ENCODE results near the gene FUBP3.
"Not testable (repeated sequence)": the region's sequence is repeated elsewhere in the genome, so short reads cannot be mapped to it uniquely, and the experiment has no call there.

Gene FUBP3

GRCh38 chr9:130663258-130663976 is 84.0 kb downstream of the FUBP3 start:
- no peak for DNase-seq

- DNase-seq, result no peak
Measured at GRCh38 chr9:130663977-130664250, 84.5 kb downstream of the FUBP3 start.

- DNase-seq, result no peak
Measured at GRCh38 chr9:130664251-130665028, 85.1 kb downstream of the FUBP3 start, which contains the start of gene PRDM12. TSS of gene PRDM12 (plus strand) at chr9:130664594. CDS start at chr9:130664654, 60 bp downstream.

GRCh38 chr9:130665029-130665430 is 85.7 kb downstream of the FUBP3 start:
- DNase-seq, result no peak

GRCh38 chr9:130665431-130666392 is 86.3 kb downstream of the FUBP3 start:
- no peak for DNase-seq

- no peak for DNase-seq
Measured at GRCh38 chr9:130666393-130667119, 87.2 kb downstream of the FUBP3 start.

- DNase-seq, result no peak
Measured at GRCh38 chr9:130667120-130667435, 87.7 kb downstream of the FUBP3 start.

- DNase-seq, result no peak
Measured at GRCh38 chr9:130668196-130668595, 88.8 kb downstream of the FUBP3 start.

GRCh38 chr9:130668659-130669058 is 89.3 kb downstream of the FUBP3 start:
- DNase-seq, result no peak

GRCh38 chr9:130669965-130670364 is 90.6 kb downstream of the FUBP3 start:
- no peak for DNase-seq

GRCh38 chr9:130670644-130671043 is 91.3 kb downstream of the FUBP3 start:
- DNase-seq, result peak; percentile 28

GRCh38 chr9:130672466-130672865 is 93.1 kb downstream of the FUBP3 start:
- no peak for DNase-seq

- DNase-seq, result no peak
Measured at GRCh38 chr9:130672933-130673615, 93.7 kb downstream of the FUBP3 start.

- no peak for DNase-seq
Measured at GRCh38 chr9:130675396-130675795, 96.0 kb downstream of the FUBP3 start.

- DNase-seq, result no peak
Measured at GRCh38 chr9:130677252-130677651, 97.9 kb downstream of the FUBP3 start.

- DNase-seq, result peak; percentile 75
Measured at GRCh38 chr9:130680836-130681768, 101.7 kb downstream of the FUBP3 start.

- DNase-seq, result no peak
Measured at GRCh38 chr9:130681769-130682420, 102.5 kb downstream of the FUBP3 start.

GRCh38 chr9:130682421-130683121 is 103.2 kb downstream of the FUBP3 start:
- DNase-seq, result peak; percentile 60

GRCh38 chr9:130685104-130685503 is 105.7 kb downstream of the FUBP3 start:
- no peak for DNase-seq

- not testable (repeated sequence) for DNase-seq
Measured at GRCh38 chr9:130685945-130686344, 106.6 kb downstream of the FUBP3 start.
